Measurements from ENCODE around the gene ACVRL1. TPM values are rescaled to one million over a fixed set of nuclear protein-coding genes. Genes with fewer than 3 reads are reported as not detected.

ACVRL1 gene
- total and polyA plus RNA-seq, 3 experiments from 2014 or later: 0.07 TPM; not detected in 2

DNA sequence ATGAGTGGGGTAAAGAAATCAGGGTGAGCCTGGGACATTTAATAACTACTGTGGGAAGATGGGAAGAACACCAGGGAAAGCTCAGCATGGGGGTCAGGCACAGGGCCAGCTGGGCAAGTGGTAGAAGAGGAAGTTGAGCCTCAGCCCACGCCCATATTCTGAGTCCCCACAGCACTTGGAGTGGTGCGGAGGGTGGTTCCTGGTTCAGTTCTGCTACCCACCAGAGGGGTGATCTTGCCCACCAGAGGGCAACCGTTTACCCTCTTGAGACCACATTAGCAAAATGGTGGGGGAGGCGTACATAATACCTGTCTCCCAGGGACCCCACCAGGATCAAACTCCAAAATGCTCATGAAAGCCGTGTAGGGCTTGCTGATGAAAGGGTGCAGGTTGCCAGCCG lies 36.2 kb upstream of the ACVRL1 start:
- Histone ChIP-seq H3K27me3 (ENCODE audit: insufficient read depth, low read length, poor library complexity, severe bottlenecking) (peaks cover 27% of the 10 kb centered on the region), H3K27ac (ENCODE audit: low read depth, low read length) (no peak overlapping the region), H3K4me1 (ENCODE audit: insufficient read depth, low read length) (no peaks in the 10 kb centered on the region), H3K4me3 (ENCODE audit: low read length) (no peak overlapping the region), H3K9me3 (ENCODE audit: low read length) (no peaks in the 10 kb centered on the region), H3K36me3 (ENCODE audit: insufficient read depth, low read length) (no peaks in the 10 kb centered on the region)
- CTCF ChIA-PET: no interaction called here
- H3K27me3 Mint-ChIP-seq: peaks cover 23 to 57% of the 10 kb centered on the region in 2 donors
- H3K36me3 Mint-ChIP-seq: no peaks in the 10 kb centered on the region
- H3K9me3 Mint-ChIP-seq: no peaks in the 10 kb centered on the region
- H3K4me3 Mint-ChIP-seq: no peak overlapping the region
- POLR2A ChIA-PET: no interaction called here
- H3K4me1 Mint-ChIP-seq: peaks cover 0 to 15% (median 0%) of the 10 kb centered on the region in 3 donors
- peak in 1 of 5 donors; percentile 30 for DNase-seq
- H3K27ac Mint-ChIP-seq: no peak overlapping the region

GRCh38 chr12:51871918-51872688 lies 35.2 kb upstream of the ACVRL1 start:
- Mint-ChIP-seq H3K4me3 (no peak overlapping the region), H3K4me1 (peaks cover 0 to 15% (median 0%) of the 10 kb centered on the region in 3 donors), H3K27me3 (peaks cover 22 to 53% of the 10 kb centered on the region in 2 donors), H3K9me3 (no peaks in the 10 kb centered on the region), H3K36me3 (no peaks in the 10 kb centered on the region), H3K27ac (no peak overlapping the region)
- CTCF ChIA-PET: no interaction called here
- no peaks in the 10 kb centered on the region for H3K4me1 ChIP-seq (ENCODE audit: insufficient read depth, low read length)
- peak in 1 of 5 donors; percentile 7 for DNase-seq
- POLR2A ChIA-PET: no interaction called here
- H3K4me3 ChIP-seq (ENCODE audit: low read length): no peak overlapping the region
- no peaks in the 10 kb centered on the region for H3K36me3 ChIP-seq (ENCODE audit: insufficient read depth, low read length)
- peaks cover 27% of the 10 kb centered on the region for H3K27me3 ChIP-seq (ENCODE audit: insufficient read depth, low read length, poor library complexity, severe bottlenecking)
- no peaks in the 10 kb centered on the region for H3K9me3 ChIP-seq (ENCODE audit: low read length)
- H3K27ac ChIP-seq (ENCODE audit: low read depth, low read length): no peak overlapping the region

GRCh38 chr12:51872689-51872981 lies 34.7 kb upstream of the ACVRL1 start:
- peaks cover 20 to 48% of the 10 kb centered on the region in 2 donors for H3K27me3 Mint-ChIP-seq
- ChIA-PET POLR2A (no interaction called here), CTCF (no interaction called here)
- H3K9me3 Mint-ChIP-seq: no peaks in the 10 kb centered on the region
- H3K36me3 ChIP-seq (ENCODE audit: insufficient read depth, low read length): no peaks in the 10 kb centered on the region
- no peaks in the 10 kb centered on the region for H3K9me3 ChIP-seq (ENCODE audit: low read length)
- H3K4me3 ChIP-seq (ENCODE audit: low read length): no peak overlapping the region
- DNase-seq: no peak
- H3K27me3 ChIP-seq (ENCODE audit: insufficient read depth, low read length, poor library complexity, severe bottlenecking): peaks cover 22% of the 10 kb centered on the region
- H3K4me1 ChIP-seq (ENCODE audit: insufficient read depth, low read length): no peaks in the 10 kb centered on the region
- H3K27ac Mint-ChIP-seq: no peak overlapping the region
- H3K4me1 Mint-ChIP-seq: peaks cover 0 to 15% (median 0%) of the 10 kb centered on the region in 3 donors
- H3K4me3 Mint-ChIP-seq: no peak overlapping the region
- no peaks in the 10 kb centered on the region for H3K36me3 Mint-ChIP-seq
- H3K27ac ChIP-seq (ENCODE audit: low read depth, low read length): no peak overlapping the region

- Mint-ChIP-seq H3K4me1 (peaks cover 0 to 10% (median 0%) of the 10 kb centered on the region in 3 donors), H3K36me3 (no peaks in the 10 kb centered on the region), H3K27me3 (peaks cover 13 to 40% of the 10 kb centered on the region in 2 donors), H3K4me3 (no peak overlapping the region), H3K9me3 (no peaks in the 10 kb centered on the region), H3K27ac (no peak overlapping the region)
- no peaks in the 10 kb centered on the region for H3K4me1 ChIP-seq (ENCODE audit: insufficient read depth, low read length)
- H3K36me3 ChIP-seq (ENCODE audit: insufficient read depth, low read length): no peaks in the 10 kb centered on the region
- DNase-seq: peak in 1 of 5 donors; percentile 37
- ChIA-PET POLR2A (no interaction called here), CTCF (no interaction called here)
- no peaks in the 10 kb centered on the region for H3K9me3 ChIP-seq (ENCODE audit: low read length)
- H3K4me3 ChIP-seq (ENCODE audit: low read length): no peak overlapping the region
- no peak overlapping the region for H3K27ac ChIP-seq (ENCODE audit: low read depth, low read length)
- H3K27me3 ChIP-seq (ENCODE audit: insufficient read depth, low read length, poor library complexity, severe bottlenecking): peaks cover 16% of the 10 kb centered on the region
Measured at GRCh38 chr12:51873251-51873994, 33.9 kb upstream of the ACVRL1 start.

- H3K27ac Mint-ChIP-seq: peak overlapping the region in 1 of 8 donors; percentile 88
- Histone ChIP-seq H3K4me1 (ENCODE audit: insufficient read depth, low read length) (no peaks in the 10 kb centered on the region), H3K27ac (ENCODE audit: low read depth, low read length) (no peak overlapping the region), H3K27me3 (ENCODE audit: insufficient read depth, low read length, poor library complexity, severe bottlenecking) (peaks cover 13% of the 10 kb centered on the region), H3K4me3 (ENCODE audit: low read length) (no peak overlapping the region), H3K36me3 (ENCODE audit: insufficient read depth, low read length) (no peaks in the 10 kb centered on the region), H3K9me3 (ENCODE audit: low read length) (no peaks in the 10 kb centered on the region)
- DNase-seq: no peak
- no peaks in the 10 kb centered on the region for H3K36me3 Mint-ChIP-seq
- peaks cover 0 to 5% (median 0%) of the 10 kb centered on the region in 3 donors for H3K4me1 Mint-ChIP-seq
- no peaks in the 10 kb centered on the region for H3K9me3 Mint-ChIP-seq
- peaks cover 12 to 35% of the 10 kb centered on the region in 2 donors for H3K27me3 Mint-ChIP-seq
- POLR2A ChIA-PET: no interaction called here
- CTCF ChIA-PET: no interaction called here
- H3K4me3 Mint-ChIP-seq: no peak overlapping the region
Measured at GRCh38 chr12:51874000-51874399, 33.3 kb upstream of the ACVRL1 start.

- Mint-ChIP-seq H3K36me3 (no peaks in the 10 kb centered on the region), H3K4me3 (no peak overlapping the region), H3K4me1 (peaks cover 0 to 4% (median 0%) of the 10 kb centered on the region in 3 donors), H3K9me3 (no peaks in the 10 kb centered on the region), H3K27ac (no peak overlapping the region), H3K27me3 (peaks cover 12 to 34% of the 10 kb centered on the region in 2 donors)
- no peak overlapping the region for H3K27ac ChIP-seq (ENCODE audit: low read depth, low read length)
- H3K9me3 ChIP-seq (ENCODE audit: low read length): no peaks in the 10 kb centered on the region
- H3K36me3 ChIP-seq (ENCODE audit: insufficient read depth, low read length): no peaks in the 10 kb centered on the region
- peaks cover 13% of the 10 kb centered on the region for H3K27me3 ChIP-seq (ENCODE audit: insufficient read depth, low read length, poor library complexity, severe bottlenecking)
- CTCF ChIA-PET: interaction anchor here (0.6 to 1.4 kb wide), 6 partner anchors 10 to 53 kb away, joined by 3 to 10 read pairs (median 3); partner anchors contain the start of gene ANKRD33
- peak in 1 of 5 donors; percentile 1 for DNase-seq
- POLR2A ChIA-PET: no interaction called here
- H3K4me3 ChIP-seq (ENCODE audit: low read length): no peak overlapping the region
- no peaks in the 10 kb centered on the region for H3K4me1 ChIP-seq (ENCODE audit: insufficient read depth, low read length)
Measured at GRCh38 chr12:51874486-51874885, 32.8 kb upstream of the ACVRL1 start.

DNA sequence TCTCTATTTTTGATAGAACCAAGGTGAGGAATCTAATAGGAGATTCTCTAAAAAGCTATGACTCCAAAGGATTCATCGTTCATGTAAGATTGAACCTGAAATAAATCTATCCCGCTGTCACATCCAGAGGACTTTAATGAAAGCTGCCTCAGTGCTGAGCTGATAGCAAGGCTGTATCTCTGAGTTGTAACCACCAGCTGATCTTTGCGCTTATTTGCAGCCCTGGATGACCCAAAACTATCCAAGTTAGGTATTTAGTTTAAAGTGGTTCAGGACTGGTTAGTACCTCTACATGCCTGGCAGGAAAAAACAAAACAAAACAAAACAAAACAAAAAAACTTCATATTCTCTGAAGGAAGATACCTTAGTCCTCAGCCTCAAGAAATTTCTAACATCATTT lies 28.2 kb upstream of the ACVRL1 start:
- H3K27ac Mint-ChIP-seq: no peak overlapping the region
- Histone ChIP-seq H3K27me3 (ENCODE audit: insufficient read depth, low read length, poor library complexity, severe bottlenecking) (no peaks in the 10 kb centered on the region), H3K27ac (ENCODE audit: low read depth, low read length) (no peak overlapping the region), H3K4me1 (ENCODE audit: insufficient read depth, low read length) (no peaks in the 10 kb centered on the region), H3K36me3 (ENCODE audit: insufficient read depth, low read length) (no peaks in the 10 kb centered on the region), H3K9me3 (ENCODE audit: low read length) (no peaks in the 10 kb centered on the region), H3K4me3 (ENCODE audit: low read length) (no peak overlapping the region)
- POLR2A ChIA-PET: no interaction called here
- H3K36me3 Mint-ChIP-seq: no peaks in the 10 kb centered on the region
- CTCF ChIA-PET: interaction anchor here (1.2 to 1.4 kb wide), 2 partner anchors 45 to 58 kb away, joined by 3 to 4 read pairs; no protein-coding TSS in a partner anchor
- no peak for DNase-seq
- H3K4me3 Mint-ChIP-seq: no peak overlapping the region
- peaks cover 0 to 3% (median 0%) of the 10 kb centered on the region in 5 donors for H3K9me3 Mint-ChIP-seq
- no peaks in the 10 kb centered on the region for H3K4me1 Mint-ChIP-seq
- peaks cover 2 to 7% of the 10 kb centered on the region in 2 donors for H3K27me3 Mint-ChIP-seq

GRCh38 chr12:51883295-51883694 lies 24.0 kb upstream of the ACVRL1 start:
- ChIA-PET CTCF (no interaction called here), POLR2A (no interaction called here)
- Mint-ChIP-seq H3K4me1 (peaks cover 7 to 15% (median 9%) of the 10 kb centered on the region in 3 donors), H3K4me3 (no peak overlapping the region), H3K27ac (no peak overlapping the region), H3K36me3 (no peaks in the 10 kb centered on the region), H3K27me3 (peaks cover 2 to 3% of the 10 kb centered on the region in 2 donors), H3K9me3 (peaks cover 0 to 3% (median 0%) of the 10 kb centered on the region in 5 donors)
- Histone ChIP-seq H3K4me1 (ENCODE audit: insufficient read depth, low read length) (peaks cover 15% of the 10 kb centered on the region), H3K27me3 (ENCODE audit: insufficient read depth, low read length, poor library complexity, severe bottlenecking) (no peaks in the 10 kb centered on the region), H3K4me3 (ENCODE audit: low read length) (no peak overlapping the region), H3K36me3 (ENCODE audit: insufficient read depth, low read length) (no peaks in the 10 kb centered on the region), H3K9me3 (ENCODE audit: low read length) (no peaks in the 10 kb centered on the region), H3K27ac (ENCODE audit: low read depth, low read length) (peak overlapping the region; percentile 2)
- DNase-seq: no peak

Measured in CD8-positive, alpha-beta memory T cell (primary cell).